GM21825 (cell line): ENCODE data around the gene MVK.

Experiments used
- ATAC-seq: cut with Tn5 transposase; IDR thresholded peaks from one replicate; pipeline ENCODE4 v1.9.1; 2021; ENCODE audit warnings: mild to moderate bottlenecking, moderate library complexity; ENCODE audit not compliant: unreplicated experiment

Gene MVK

DNA sequence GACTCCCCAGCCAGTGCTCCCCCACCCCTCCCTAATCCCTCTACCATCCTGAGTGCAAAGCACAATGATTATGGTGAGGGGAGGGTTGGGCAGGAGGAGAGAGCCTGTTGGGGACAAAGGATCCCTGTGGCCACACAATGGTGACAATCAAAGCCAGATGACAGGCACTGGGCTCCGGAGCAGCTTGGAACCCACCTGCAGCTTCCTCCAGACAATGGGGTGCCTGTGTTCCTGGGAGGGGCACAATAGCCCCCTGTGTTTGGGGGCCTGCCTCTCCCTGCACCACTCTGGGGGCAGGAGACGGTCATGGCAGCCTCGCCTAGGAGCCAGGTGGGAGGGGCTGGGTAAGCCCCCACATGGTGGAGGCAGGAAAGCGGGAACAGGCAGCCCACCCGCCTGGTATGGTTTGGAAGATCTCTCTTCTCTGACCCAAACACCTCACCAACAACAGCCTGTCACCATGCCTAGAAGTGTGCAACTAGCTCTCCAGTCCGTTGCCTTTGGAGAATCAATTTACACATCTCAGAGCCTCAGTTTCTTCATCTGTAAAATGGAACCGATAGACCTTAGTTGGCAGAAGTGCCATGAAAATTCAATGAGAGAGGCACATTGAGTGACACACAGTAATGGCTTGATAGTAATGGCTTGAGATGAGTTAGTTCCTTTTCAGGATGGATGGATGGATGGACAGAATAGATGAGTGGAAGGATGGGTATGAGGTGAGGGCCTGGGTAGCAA is 53.0 kb downstream of the MVK start:
- no peak for ATAC-seq

DNA sequence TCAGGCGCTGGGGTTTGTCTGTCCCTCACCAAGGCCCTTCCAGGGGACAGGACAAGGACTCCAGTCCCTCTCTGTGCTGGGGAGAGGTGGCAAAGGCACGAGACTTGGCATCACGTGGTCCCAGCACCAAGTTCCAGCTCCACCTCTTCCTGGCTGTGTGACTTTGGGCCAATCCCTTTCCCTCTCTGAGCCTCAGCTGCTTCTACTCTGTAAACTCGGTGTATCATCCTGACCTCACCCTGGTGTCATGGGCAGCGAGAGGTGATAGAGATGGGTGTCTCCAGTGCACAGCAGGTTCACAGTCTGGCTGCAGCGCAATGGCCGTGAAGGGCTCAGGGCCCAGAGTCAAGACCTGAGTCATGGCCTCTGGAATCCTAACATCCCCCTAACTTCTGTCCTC is 54.0 kb downstream of the MVK start:
- ATAC-seq, result no peak

DNA sequence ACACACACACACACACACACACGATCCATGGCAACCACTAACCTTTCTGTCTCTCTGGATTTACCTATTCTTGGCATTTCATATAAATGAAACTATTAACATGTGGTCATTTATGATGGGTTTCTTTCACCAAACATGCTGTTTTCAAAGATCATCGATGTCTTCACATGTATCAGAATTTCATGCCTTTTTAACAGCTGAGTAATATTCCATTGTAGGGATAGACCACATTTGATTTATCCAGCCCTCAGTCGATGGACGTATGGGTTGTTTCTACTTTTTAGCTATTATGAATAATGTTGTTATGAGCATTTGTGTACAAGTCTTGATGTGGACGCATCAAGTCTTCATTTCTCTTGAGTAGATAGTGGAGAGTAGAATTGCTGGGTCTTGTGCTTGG is 56.5 kb downstream of the MVK start:
- ATAC-seq, result no peak

DNA sequence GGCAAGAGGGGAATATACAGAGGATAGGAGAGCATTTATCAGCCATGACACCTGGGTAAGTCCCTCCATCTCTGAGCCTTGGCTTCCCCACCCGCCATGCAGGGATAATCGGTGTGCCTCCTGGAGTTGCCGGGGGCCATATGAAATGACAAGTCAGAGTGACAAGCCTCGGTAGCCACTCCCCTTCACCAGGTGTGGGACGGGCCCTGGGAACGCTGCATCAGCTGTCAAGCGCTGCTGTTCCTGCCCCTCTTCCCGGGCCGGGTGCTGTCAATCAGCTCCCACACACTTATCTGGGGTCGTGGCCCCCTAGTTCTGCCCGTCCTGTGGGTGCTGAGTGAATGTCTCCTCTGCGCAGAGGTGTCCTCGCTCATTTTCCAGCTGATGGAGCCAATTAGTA is 57.2 kb downstream of the MVK start:
- ATAC-seq, result no peak

- ATAC-seq, result no peak
Measured at GRCh38 chr12:109631302-109631701, 57.7 kb downstream of the MVK start.

GRCh38 chr12:109631751-109632150 is 58.2 kb downstream of the MVK start:
- no peak for ATAC-seq

DNA sequence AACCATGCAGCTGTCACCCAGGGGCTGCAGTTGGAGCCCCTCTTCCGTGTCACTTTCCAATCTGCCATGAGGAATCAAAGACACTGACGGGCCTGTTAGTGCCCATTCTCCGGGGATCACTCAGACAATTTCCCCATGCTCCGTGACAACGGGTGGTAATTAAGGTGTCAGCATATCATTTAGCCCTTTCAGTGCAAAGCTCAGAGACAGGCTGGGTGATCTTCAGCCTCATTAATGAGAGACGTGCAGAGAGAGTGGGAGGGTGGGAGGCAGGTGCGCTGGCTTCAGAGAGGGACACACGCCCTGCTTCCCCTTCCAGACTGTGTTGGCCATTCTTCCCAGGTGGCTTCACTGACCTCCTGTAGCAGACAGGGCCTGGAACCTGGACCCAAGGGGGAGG is 58.7 kb downstream of the MVK start:
- ATAC-seq, result no peak

DNA sequence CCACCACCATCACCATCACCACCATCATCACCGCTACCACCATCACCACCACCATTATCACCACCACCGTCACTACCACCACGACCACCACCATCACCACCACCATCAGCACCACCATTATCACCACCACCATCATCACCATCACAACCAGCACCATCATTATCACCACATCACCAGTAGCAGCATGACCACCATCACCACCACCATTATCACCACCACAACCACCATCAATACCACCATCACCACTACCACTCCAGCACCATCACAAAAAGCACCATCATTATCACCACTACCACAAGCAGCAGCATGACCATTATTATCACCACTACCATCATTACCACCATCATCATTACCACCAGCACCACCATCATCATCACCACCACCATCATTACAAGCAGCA is 62.1 kb downstream of the MVK start:
- no peak for ATAC-seq

- ATAC-seq, result no peak
Measured at GRCh38 chr12:109637348-109637747, 63.8 kb downstream of the MVK start.

- no peak for ATAC-seq
Measured at GRCh38 chr12:109637996-109638395, 64.4 kb downstream of the MVK start.

DNA sequence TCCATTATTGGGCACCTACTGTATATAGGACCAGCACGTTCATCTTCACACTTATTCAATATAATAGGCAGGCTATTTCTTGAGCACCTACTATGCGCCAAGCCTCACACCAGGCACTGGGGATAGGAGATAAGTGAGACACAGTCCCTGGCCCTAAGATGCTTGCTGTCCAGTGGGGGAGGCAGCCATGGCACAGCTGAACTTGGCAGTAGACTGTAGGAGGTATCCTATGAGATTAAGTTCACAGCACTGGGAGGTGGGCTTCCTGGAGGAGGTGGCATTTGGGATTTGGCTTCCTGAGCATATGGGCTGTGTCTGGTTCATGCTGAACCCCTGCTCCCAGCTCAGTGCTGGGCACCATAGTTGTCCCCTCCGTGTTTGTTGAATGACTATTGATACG is 65.1 kb downstream of the MVK start:
- no peak for ATAC-seq

DNA sequence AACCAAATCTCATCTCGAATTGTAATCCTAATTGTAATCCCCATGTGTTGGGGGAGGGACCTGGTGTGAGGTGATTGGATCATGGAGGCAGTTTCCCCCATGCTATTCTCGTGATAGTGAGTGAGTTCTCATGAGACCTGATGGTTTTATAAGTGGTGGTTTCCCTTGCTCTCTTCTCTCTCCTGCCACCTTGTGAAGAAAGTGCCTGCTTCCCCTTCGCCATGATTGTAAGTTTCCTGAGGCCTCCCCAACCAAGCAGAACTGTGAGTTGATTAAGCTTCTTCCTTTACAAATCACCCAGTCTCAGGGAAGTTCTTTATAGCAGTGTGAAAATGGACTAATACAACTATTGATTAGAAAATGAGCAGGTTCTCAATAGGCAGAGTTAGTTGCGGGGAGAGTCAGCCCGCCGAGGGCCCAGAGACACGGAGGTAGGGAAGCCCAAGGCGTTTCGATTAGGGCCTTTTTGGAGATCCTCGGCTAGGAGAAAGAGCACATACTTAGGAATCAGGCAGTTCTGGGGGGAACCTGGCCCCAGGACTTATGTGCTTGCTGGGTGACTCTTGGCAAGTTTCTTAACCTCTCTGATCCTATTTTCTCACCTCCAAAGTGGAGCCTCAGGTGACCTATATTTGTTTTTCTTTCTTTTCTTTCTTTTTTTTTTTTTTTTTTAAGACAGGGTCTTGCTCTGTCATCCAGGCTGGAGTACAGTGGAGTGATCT is 65.7 kb downstream of the MVK start:
- ATAC-seq, result no peak

GRCh38 chr12:109640961-109641360 is 67.4 kb downstream of the MVK start:
- no peak for ATAC-seq

DNA sequence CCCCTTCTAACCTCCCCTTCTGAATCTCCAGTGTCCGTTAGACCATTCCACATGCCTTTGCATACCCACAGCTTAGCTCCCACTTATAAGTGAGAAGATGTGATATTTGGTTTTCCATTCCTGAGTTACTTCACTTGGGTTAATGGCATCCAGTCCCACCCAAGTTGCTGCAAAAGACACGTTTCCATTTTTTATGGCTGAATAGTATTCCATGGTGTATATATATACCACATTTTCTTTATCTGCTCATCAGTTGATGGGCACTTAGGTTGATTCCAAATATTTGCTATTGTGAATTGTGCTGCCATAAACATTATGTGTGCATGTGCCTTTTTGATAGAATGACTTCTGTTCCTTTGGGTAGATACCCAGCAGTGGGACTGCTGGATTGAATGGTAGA is 67.8 kb downstream of the MVK start:
- ATAC-seq, result no peak

DNA sequence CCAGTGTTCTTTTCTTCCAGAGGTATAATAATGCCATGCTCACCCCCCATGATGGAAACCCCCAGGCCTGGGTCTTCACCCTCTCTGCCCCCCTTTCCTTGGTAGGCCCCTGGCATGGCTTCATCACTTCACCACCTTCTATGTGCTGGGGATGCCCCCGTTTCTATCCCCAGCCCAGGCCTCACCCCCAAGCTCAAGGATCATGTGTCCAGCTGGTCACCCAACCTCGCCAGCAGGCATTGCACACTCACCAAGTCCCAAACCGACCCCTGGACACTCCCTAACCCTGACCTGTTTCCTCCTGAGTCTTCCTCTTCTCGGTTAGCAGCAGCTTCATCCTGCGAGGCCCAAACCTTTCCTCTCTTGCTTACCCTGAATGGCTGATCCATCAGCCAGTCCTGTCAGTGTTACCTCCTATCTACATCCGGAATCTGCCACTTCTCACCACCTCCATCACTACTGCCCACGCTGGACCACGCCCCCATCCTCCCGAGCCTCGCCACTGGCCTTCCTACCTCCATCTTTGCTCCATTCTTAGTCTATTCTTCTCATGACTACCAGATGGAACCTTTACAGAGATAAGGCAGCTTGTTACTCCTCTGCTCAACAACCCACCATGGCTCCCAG is 69.0 kb downstream of the MVK start:
- no peak for ATAC-seq

GRCh38 chr12:109645194-109645593 is 71.6 kb downstream of the MVK start:
- ATAC-seq, result no peak

DNA sequence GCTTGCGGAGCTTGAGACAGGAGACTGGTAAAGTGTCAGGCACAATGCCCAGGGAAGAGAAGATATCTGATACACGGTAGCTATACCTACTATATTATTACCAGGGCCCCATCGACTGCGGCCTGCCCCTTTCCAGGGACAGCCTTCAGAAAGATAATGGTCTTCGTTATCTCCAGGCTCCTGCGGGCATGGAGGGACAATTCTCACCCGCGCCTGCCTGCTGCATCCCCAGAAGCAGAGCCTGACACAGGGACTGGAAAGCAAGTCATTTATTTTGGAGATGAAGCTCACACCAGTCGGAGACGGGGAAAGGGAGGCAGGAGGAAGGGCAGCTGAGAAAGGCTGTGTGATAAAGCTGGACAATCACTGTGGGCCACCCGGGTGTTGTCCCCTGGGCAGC is 72.1 kb downstream of the MVK start:
- no peak for ATAC-seq
